B cell (primary cell): ENCODE results near the gene SC5D. TPM values are rescaled to one million over a fixed set of nuclear protein-coding genes. Genes with fewer than 3 reads are reported as not detected.

ENCODE experiments used
- ATAC-seq: fragments of 200-7000 bp; cut with Tn5 transposase; one replicate; pipeline ENCODE4 v1.10.0; 2021; ENCODE audit warnings: low read depth, mild to moderate bottlenecking, moderate number of reproducible peaks, moderate library complexity
- CTCF ChIA-PET: fragments of 350-600 bp; sonication (Branson Sonifier 250); formaldehyde crosslinking; loops from one replicate; lab custom pipeline; 2021; ENCODE audit warnings: antibody characterized with exemption, inconsistent platforms; lab: Charles Lee
- POLR2A ChIA-PET: fragments of 350-600 bp; sonication (Branson Sonifier 250); formaldehyde crosslinking; loops from one replicate; lab custom pipeline; 2021; ENCODE audit warnings: antibody characterized with exemption; lab: Charles Lee
- DNase-seq: peaks from one replicate; pipeline ENCODE4 v3.0.0; 2013
- H2AFZ ChIP-seq: 2 replicates; pipeline ENCODE4 v1.6.1; 2012; ENCODE audit warnings: mild to moderate bottlenecking, low read depth, low read length; ENCODE audit not compliant: insufficient read depth, poor library complexity, severe bottlenecking
- H3K27ac ChIP-seq, 2 donors: 1 replicate in 1 of 2; 2 replicates in 1 of 2; pipeline ENCODE4 v1.5.1; 2012 to 2013; ENCODE audit warnings: low read length in 2 of 2, mild to moderate bottlenecking in 2 of 2, moderate library complexity in 1 of 2
- H3K27me3 ChIP-seq, 4 experiments: fragments of 200-600 bp in 1 of 4; sonication (generic) in 1 of 4; replicated peaks in 1 of 4; 1 replicate in 2 of 4; 2 replicates in 2 of 4; pipeline versions ENCODE4 v1.6.1 to v1.7.0; 2013 to 2016; ENCODE audit warnings: low read length in 3 of 4, mild to moderate bottlenecking in 2 of 4, mixed read lengths in 1 of 4, moderate library complexity in 1 of 4; ENCODE audit not compliant: insufficient read depth in 4 of 4, control insufficient read depth in 3 of 4; ENCODE audit errors: control extremely low read depth in 1 of 4
- H3K36me3 ChIP-seq, 2 experiments: replicated peaks in 1 of 2; 1 replicate in 1 of 2; 2 replicates in 1 of 2; pipeline versions ENCODE4 v1.6.1 to v1.7.1; 2013; ENCODE audit warnings: low read length in 1 of 2; ENCODE audit not compliant: insufficient read depth in 2 of 2, control insufficient read depth in 1 of 2; ENCODE audit errors: control extremely low read depth in 1 of 2, extremely low read depth in 1 of 2
- H3K4me1 ChIP-seq, 2 donors: fragments of 200-600 bp in 1 of 2; sonication (generic) in 1 of 2; 1 replicate in 1 of 2; 2 replicates in 1 of 2; pipeline versions ENCODE4 v1.5.1 to v1.6.1; 2013 to 2017; ENCODE audit warnings: low read length in 2 of 2; ENCODE audit not compliant: control insufficient read depth in 2 of 2, insufficient read depth in 2 of 2
- H3K4me2 ChIP-seq: replicated peaks from 2 replicates; pipeline ENCODE3; 2012; ENCODE audit warnings: mild to moderate bottlenecking, low read depth, low read length; ENCODE audit not compliant: poor library complexity, severe bottlenecking
- H3K4me3 ChIP-seq, 5 experiments: fragments of 200-600 bp in 1 of 5; sonication (generic) in 1 of 5; 1 replicate in 3 of 5; 2 replicates in 2 of 5; pipeline versions ENCODE4 v1.5.1 to v1.7.0; 2011 to 2016; ENCODE audit warnings: low read length in 4 of 5, mild to moderate bottlenecking in 4 of 5, low read depth in 2 of 5, control low read depth in 1 of 5, moderate library complexity in 1 of 5; ENCODE audit not compliant: insufficient read depth in 1 of 5; ENCODE audit errors: control extremely low read depth in 1 of 5, extremely low read depth in 1 of 5
- H3K79me2 ChIP-seq: fragments of 200-600 bp; sonication (generic); one replicate; pipeline ENCODE4 v1.6.0; 2016; ENCODE audit warnings: low read length; ENCODE audit not compliant: control insufficient read depth, insufficient read depth
- H3K9ac ChIP-seq: fragments of 200-600 bp; sonication (generic); 2 replicates; pipeline ENCODE4 v1.6.1; 2017; ENCODE audit warnings: mild to moderate bottlenecking, low read length, moderate library complexity
- H3K9me3 ChIP-seq, 3 donors: one replicate each; pipeline versions ENCODE4 v1.6.1 to v1.7.1; 2013; ENCODE audit warnings: low read length in 2 of 3; ENCODE audit not compliant: control insufficient read depth in 2 of 3, insufficient read depth in 1 of 3; ENCODE audit errors: control extremely low read depth in 1 of 3
- H4K20me1 ChIP-seq: 2 replicates; pipeline ENCODE4 v1.6.0; 2012; ENCODE audit warnings: mild to moderate bottlenecking, low read length; ENCODE audit not compliant: insufficient read depth, control insufficient read depth, poor library complexity, severe bottlenecking
- H3K27ac Mint-ChIP-seq: one replicate; pipeline ENCODE4 v1.8.0; 2021; ENCODE audit warnings: mixed read lengths
- H3K27me3 Mint-ChIP-seq: one replicate; pipeline ENCODE4 v1.8.0; 2021; ENCODE audit warnings: mixed read lengths
- H3K4me1 Mint-ChIP-seq: one replicate; pipeline ENCODE4 v1.8.0; 2021; ENCODE audit warnings: mixed read lengths
- H3K4me3 Mint-ChIP-seq: one replicate; pipeline ENCODE4 v1.8.0; 2021; ENCODE audit warnings: mixed read lengths
- H3K9me3 Mint-ChIP-seq: one replicate; pipeline ENCODE4 v1.8.0; 2022; ENCODE audit warnings: mixed read lengths; ENCODE audit not compliant: insufficient read depth
- EZH2 ChIP-seq: IDR thresholded peaks from 2 replicates; pipeline ENCODE4 v1.6.1; 2012; ENCODE audit warnings: borderline replicate concordance, low read depth, mild to moderate bottlenecking, moderate library complexity, low read length; ENCODE audit not compliant: insufficient read depth, poor library complexity, severe bottlenecking
- WGBS: methylation state at CpG from one replicate; pipeline ENCODE4 v1.1.5; 2013; ENCODE audit warnings: missing lambda C conversion rate; ENCODE audit not compliant: insufficient coverage; 5-methylcytosine and 5-hydroxymethylcytosine counted together
- intact Hi-C: fragments of 100-400 bp; cut with micrococcal nuclease; formaldehyde crosslinking; loops from one replicate; pipeline ENCODE4 v1.10.0; 2022
- polyA plus RNA-seq: library from polyadenylated mRNA; depleted of rRNA; stranded (reverse); fragments of >200 nt; gene quantifications from 2 replicates; pipeline ENCODE4 v1.2.3, GENCODE V29; 2012
- total RNA-seq, 2 donors: library from RNA; stranded (reverse); fragments of 120-200 nt in 1 of 2; gene quantifications; 1 replicate in 1 of 2; 2 replicates in 1 of 2; pipeline versions ENCODE4 v1.2.3 to v1.2.4, GENCODE V29; 2013 to 2022
- TF ChIP-seq, protein P1 (sequence below): fragments of 200-600 bp; IDR thresholded peaks from one replicate; pipeline ENCODE4 v1.8.0; 2022; ENCODE audit warnings: antibody characterized with exemption, mild to moderate bottlenecking

The SC5D gene
- total and polyA plus RNA-seq, 2 donors (not counting 1 experiment from before 2014, with no cell fraction given) = 15.2 to 54.8 TPM

DNA sequence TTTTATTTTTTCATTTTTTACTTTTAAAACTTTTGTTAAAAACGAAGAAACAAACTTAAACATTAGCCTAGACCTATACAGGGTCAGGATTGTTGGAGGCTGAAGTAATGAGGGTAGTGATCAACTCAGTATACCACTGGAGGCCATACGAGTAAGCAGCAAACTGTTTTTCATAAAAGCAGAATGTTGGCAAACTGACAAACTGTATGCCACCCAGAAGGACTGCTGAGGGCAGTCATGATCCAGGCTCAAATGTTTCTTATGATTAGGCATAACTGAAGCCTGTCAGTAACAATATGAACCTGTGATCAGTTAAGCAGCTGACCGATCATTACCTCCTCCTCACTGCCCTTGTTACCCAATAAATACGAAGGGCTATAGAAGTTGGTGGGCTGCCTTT, 10.2 kb upstream of the SC5D start:
- ChIA-PET POLR2A (no interaction called here), CTCF (interaction anchor here (0.8 kb wide), 1 partner anchor 11 kb away, joined by 3 read pairs; no protein-coding TSS in a partner anchor)
- TF ChIP-seq, protein P1, sequence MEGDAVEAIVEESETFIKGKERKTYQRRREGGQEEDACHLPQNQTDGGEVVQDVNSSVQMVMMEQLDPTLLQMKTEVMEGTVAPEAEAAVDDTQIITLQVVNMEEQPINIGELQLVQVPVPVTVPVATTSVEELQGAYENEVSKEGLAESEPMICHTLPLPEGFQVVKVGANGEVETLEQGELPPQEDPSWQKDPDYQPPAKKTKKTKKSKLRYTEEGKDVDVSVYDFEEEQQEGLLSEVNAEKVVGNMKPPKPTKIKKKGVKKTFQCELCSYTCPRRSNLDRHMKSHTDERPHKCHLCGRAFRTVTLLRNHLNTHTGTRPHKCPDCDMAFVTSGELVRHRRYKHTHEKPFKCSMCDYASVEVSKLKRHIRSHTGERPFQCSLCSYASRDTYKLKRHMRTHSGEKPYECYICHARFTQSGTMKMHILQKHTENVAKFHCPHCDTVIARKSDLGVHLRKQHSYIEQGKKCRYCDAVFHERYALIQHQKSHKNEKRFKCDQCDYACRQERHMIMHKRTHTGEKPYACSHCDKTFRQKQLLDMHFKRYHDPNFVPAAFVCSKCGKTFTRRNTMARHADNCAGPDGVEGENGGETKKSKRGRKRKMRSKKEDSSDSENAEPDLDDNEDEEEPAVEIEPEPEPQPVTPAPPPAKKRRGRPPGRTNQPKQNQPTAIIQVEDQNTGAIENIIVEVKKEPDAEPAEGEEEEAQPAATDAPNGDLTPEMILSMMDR = no peak
- no peak for TF ChIP-seq EZH2
- no peaks in the 10 kb centered on the region for H3K9me3 Mint-ChIP-seq
- no peaks in the 10 kb centered on the region for H4K20me1 ChIP-seq
- peaks cover 0 to 7% (median 0%) of the 10 kb centered on the region in 3 donors for H3K9me3 ChIP-seq
- peaks cover 5% of the 10 kb centered on the region for H3K4me1 Mint-ChIP-seq
- H3K27me3 ChIP-seq = peaks cover 0 to 7% (median 3%) of the 10 kb centered on the region in 4 experiments
- H3K36me3 ChIP-seq = no peaks in the 10 kb centered on the region
- H3K4me3 Mint-ChIP-seq = no peak overlapping the region
- intact Hi-C loops = no loop called here
- H3K9ac ChIP-seq = no peak overlapping the region
- H3K79me2 ChIP-seq = no peaks in the 10 kb centered on the region
- DNase-seq (no peak), ATAC-seq (no peak)
- no peak overlapping the region for H3K27ac ChIP-seq
- H2AFZ ChIP-seq = no peak overlapping the region
- WGBS = 100% methylated on average over 1 of the region's 4 CpGs
- no peak overlapping the region for H3K4me2 ChIP-seq
- H3K4me3 ChIP-seq = no peak overlapping the region
- no peak overlapping the region for H3K27ac Mint-ChIP-seq
- H3K4me1 ChIP-seq = peaks cover 0 to 3% of the 10 kb centered on the region in 2 donors
- peaks cover 27% of the 10 kb centered on the region for H3K27me3 Mint-ChIP-seq

DNA sequence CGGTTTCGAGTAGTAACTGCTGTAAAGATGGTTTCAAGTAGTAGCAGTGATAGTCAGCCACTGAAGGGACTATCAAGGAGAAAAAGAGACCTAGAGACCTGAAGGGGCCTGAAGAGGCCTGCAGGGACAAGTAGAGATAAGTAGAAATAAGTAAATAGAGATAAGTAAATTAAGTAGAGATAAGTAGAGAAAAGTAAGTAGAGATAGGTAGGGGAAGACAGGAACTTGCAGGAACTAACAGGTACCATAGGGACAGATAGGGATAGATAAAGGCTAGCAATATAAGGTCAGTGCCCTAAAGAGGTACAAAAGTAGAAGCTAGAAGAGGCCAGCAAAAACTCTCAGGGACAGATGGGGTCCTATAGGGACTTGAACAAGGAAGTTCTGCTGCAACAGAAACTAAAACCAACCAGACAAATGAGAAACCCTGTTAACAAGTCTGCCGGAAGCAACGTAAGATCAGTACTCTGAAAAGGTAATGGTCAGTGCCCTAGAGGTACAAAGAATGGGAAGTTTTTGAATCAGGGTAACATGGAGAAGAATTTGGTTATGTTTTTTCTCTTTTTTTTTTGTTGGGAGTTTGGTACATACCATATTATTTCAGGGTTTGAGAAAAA, 9.6 kb upstream of the SC5D start:
- peak; percentile 41 for ATAC-seq
- DNase-seq = peak; percentile 25
- H3K36me3 ChIP-seq = no peaks in the 10 kb centered on the region
- Mint-ChIP-seq H3K9me3 (no peaks in the 10 kb centered on the region), H3K27ac (no peak overlapping the region), H3K27me3 (peaks cover 27% of the 10 kb centered on the region), H3K4me1 (peaks cover 5% of the 10 kb centered on the region), H3K4me3 (peak overlapping the region; percentile 4)
- H3K9ac ChIP-seq = no peak overlapping the region
- ChIA-PET CTCF (interaction anchor here (0.8 kb wide), 1 partner anchor 10 kb away, joined by 3 read pairs; no protein-coding TSS in a partner anchor), POLR2A (no interaction called here)
- no peak for TF ChIP-seq EZH2
- TF ChIP-seq, protein P1 = no peak
- H3K4me3 ChIP-seq = peak overlapping the region in 1 of 5 experiments; percentile 12
- H3K4me2 ChIP-seq = peak overlapping the region; percentile 38
- peak overlapping the region; percentile 52 for H2AFZ ChIP-seq
- WGBS = 88% methylated on average over 4 of the region's 4 CpGs
- intact Hi-C loops = no loop called here
- H4K20me1 ChIP-seq = no peaks in the 10 kb centered on the region
- H3K27ac ChIP-seq = no peak overlapping the region
- peaks cover 0 to 7% (median 0%) of the 10 kb centered on the region in 3 donors for H3K9me3 ChIP-seq
- peaks cover 0 to 3% of the 10 kb centered on the region in 2 donors for H3K4me1 ChIP-seq
- peaks cover 0 to 7% (median 3%) of the 10 kb centered on the region in 4 experiments for H3K27me3 ChIP-seq
- no peaks in the 10 kb centered on the region for H3K79me2 ChIP-seq
